Measurements from ENCODE around the gene IGSF11.
"Not testable (repeated sequence)": the region's sequence is repeated elsewhere in the genome, so short reads cannot be mapped to it uniquely, and the experiment has no call there.

Gene IGSF11, protein sequence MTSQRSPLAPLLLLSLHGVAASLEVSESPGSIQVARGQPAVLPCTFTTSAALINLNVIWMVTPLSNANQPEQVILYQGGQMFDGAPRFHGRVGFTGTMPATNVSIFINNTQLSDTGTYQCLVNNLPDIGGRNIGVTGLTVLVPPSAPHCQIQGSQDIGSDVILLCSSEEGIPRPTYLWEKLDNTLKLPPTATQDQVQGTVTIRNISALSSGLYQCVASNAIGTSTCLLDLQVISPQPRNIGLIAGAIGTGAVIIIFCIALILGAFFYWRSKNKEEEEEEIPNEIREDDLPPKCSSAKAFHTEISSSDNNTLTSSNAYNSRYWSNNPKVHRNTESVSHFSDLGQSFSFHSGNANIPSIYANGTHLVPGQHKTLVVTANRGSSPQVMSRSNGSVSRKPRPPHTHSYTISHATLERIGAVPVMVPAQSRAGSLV

DNA sequence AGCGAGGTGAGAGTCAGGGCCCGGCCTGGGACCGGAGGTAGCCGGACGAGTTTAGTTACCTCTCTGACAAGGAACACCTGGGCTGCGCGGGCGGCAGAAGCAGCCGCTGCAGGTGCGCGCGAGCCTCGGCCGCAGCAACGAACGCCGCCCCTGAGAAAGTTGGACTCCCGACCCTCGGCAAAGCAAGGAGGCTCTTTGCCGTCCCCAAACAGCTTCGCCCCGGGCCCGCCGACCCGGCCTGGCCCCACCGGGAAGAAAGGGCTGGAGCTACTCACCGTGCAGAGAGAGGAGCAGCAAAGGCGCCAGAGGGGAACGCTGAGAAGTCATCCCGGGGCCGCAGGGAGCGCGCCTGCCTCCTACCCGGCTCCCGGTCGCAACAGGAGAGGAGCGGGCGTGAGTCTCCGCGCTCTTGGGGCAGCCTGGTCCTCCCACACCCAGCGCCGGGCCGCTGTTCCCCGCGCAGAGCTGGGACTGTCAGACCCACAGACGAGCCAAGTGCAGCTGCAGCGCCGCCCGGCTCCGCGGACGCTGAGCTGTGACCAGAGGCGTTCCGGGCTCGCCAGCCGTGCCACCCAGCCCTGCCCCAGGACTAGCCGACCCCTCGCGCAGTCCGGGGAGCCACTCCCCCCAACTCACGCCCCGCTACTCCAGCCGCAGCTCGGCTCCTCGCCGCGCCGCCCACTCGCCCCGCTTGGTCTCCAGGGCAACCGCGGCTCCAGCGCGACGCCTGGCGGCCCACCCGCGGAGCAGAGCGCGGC lies at the start of gene IGSF11:
Gene IGSF11, minus strand, starts transcription at position 591 of the 758 bp plus-strand sequence. Its CDS starts 264 bp downstream, at position 327.
- peak; percentile 49 to 60 for DNase-seq

- no peak for DNase-seq
Measured at GRCh38 chr3:119080364-119080763, 45.7 kb upstream of the IGSF11 start.

DNA sequence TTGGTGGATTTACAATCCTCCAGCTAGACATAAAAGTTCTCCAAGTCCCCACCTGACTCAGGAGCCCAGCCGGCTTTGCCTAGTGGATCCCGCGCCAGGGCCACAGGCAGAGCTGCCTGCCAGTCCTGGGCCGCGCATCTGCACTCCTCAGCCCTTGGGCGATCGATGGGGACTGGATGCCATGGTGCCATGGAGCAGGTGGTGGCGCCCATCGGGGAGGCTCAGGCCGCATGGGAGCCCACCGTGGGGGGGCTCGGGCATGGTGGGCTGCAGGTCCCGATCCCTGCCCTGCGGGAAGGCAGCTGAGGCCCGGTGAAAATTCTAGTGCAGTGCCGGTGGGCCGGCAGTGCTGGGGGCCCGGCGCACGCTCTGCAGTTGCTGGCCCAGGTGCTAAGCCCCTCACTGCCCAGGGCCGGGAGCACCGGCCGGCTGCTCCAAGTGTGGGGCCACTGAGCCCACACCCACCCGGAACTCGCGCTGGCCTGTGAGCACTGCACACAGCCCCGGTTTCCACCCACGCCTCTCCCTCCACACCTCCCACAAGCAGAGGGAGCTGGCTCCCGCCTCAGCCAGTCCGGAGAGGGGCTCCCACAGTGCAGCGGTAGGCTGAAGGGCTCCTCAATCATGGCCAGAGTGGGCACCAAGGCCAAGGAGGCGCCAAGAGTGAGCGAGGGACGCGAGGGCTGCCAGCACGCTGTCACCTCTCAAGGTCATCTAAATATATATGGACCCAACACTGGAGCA lies 38.8 kb upstream of the IGSF11 start:
- no peak for DNase-seq

- not testable (repeated sequence) for DNase-seq
Measured at GRCh38 chr3:119072451-119072850, 37.8 kb upstream of the IGSF11 start.

- no peak for DNase-seq
Measured at GRCh38 chr3:119069725-119070124, 35.1 kb upstream of the IGSF11 start.

- DNase-seq = no peak
Measured at GRCh38 chr3:119063471-119063870, 28.8 kb upstream of the IGSF11 start.

DNA sequence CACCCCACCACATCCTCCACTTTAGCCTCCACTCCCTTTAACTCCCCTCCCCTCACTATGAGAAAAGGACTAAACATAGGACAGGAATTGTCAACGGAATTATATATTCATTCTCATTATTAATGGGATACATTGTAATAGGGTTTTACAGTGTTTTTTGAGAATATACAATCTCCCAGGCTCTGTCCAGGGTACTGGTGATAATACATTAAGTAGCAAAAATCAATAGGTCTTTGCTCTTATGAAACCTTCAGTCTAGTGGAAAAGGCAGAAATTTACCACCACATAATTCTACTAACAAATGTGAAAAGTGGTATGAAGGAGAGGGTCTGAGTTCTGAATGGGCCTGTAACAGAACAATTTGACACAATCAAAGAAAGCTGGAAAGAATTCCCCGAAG lies 28.2 kb upstream of the IGSF11 start:
- no peak for DNase-seq

GRCh38 chr3:119044593-119044992 lies 9.9 kb upstream of the IGSF11 start:
- no peak for DNase-seq

- DNase-seq = no peak
Measured at GRCh38 chr3:119042162-119042561, 7.5 kb upstream of the IGSF11 start.

GRCh38 chr3:119035014-119035346 lies 334 bp upstream of the IGSF11 start:
- no peak for DNase-seq

DNA sequence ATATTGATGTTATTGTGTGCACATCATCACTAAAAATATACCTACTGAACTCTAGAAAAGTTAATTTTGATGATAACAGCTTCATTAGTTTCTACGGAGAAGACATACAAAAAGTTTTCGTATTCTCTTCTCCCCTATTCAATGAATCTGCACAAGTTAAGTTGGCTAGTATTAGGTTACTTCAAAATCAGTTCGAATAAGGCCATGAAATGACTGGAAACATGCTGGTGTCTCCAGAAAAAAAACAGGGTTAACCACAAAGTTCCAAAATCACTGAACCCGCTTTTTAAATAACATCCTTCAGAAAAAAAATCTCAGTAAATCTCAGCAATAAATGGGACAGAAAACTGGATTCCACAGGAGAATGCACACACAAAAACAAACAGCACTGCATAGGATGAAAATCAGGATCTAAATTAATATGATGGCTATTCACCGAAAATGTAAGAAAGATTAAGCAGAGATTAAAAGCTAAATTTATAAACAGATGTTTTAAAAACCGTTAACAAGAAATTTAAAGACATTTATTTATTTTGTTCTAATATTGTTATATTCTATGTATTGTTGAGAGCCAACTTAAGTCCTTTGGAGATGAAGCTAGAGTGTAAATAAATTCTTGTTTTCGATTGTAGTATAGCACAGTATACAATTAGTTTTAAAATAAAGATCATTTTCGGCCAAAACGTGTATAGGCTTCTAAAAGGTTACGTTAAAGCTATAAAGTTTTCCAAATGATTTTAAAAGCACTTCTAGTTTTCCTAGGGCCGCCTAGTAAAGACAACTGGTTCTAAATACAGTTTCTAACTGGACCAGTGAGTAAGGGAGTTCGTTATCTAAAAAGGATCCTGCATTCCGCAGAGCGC lies 1.0 kb downstream of the IGSF11 start:
- no peak for DNase-seq

DNA sequence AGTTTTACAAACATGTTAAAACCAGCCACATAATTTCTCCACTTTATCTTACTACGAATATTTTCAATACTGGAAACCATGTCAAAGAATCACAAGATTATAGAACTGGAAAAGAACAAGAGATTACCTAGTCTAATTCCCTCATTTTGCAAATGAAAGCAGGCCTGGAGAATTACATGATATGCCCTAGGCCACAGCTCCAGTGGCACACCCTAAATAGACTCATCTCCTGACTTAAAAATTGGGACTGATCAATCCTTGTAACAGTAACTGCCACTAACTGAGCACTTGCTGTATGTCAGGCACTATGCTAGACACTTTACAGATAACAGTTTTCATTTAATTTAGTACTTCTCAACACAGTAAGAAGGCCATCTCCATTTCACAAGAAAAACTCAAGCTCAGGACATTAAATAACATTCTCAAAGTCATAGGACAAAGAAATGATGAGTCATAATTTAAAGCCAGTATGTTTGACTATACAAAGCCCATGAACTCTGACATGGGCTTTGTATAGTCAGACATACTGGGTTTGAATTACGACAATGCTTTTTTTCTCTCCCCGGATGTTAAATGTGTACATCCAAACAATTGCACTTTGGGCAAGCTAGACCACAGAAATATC lies 9.4 kb downstream of the IGSF11 start:
- DNase-seq = no peak

DNA sequence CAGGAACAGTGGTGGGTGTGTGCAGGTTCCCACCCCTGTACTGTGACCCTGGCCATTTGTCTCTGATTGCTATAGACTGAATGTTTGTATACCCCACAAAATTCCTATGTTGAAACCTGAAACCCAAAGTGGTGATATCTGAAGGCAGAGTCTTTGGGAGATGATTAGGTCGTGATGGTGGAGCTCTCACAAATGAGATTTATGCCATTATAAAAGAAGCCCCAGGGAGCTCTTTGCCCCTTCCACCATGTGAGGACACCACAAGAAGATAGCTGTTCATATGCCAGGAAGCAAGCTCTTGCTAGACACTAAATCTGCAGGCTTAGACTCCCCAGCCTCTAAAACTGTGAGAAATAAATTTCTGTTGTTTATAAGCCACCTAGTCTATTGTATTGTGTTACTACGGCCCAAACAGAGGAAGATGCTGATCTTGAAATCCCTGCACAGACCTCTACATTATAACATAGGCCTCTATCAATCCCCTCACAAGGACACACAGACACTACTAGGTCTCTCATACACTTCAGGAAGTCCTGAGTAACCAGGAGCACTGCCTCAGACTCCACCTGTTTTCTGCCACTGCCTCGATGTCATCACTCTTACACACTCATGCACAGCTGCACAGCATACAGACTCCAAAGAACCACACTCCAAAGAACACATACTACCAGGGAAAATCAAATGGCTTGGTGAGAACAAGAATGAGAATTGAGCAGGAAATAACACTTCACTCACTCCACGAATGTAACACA lies 14.7 kb downstream of the IGSF11 start:
- DNase-seq = no peak

DNA sequence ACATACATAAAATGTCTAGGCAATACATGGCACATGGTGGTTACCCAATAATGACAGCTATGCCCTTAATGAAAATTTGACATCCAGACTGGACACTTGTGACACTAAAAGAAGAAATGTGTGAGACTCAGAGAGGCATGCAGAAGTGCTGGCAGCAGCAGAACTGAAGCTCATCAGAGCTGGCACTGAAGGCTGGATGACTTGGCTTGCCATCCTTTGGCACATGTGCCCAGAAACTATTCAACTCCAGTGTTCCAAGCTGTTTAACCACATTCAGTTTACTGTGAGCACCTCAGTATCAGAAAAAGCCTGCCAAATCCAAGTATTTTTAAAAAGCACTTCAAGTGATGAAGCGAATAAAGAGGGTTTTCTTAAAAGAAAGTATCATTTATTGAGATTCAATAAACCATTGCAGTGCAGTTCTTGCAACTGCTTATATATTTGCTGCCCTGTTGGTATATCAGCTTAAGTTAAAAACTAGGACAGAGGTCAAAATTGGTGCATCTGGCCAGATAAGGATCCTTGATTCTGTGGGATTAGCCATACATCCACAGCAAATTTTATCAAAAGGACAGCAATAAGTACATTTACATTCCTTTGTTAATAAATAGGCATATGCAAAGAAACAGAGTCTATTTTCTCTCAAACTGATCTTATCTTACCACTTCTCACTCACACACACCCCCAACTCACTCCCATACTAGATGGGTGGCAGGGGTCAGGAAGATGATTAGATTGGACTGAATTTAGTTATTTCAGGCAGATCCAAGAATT lies 15.8 kb downstream of the IGSF11 start:
- DNase-seq = no peak

DNA sequence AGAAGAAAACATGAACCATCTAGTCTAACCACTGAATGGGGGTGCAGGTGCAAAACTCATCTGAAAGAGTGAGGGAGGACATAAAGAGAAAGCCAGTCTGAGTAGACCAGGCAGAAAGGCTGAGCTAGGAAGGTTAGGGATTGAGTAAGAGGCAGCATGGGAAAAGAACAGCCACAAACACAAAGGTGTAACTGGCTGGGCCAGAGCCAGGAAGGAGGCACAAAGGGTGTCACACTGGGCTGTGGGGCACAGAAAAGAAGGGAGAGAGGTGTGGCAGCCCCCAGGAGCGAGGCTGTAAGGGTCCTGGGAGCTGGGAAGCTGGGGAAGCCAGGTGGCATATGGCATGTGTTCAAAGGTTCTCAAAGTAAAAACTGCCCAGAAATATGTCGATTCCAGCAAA lies 18.7 kb downstream of the IGSF11 start:
- DNase-seq = no peak

DNA sequence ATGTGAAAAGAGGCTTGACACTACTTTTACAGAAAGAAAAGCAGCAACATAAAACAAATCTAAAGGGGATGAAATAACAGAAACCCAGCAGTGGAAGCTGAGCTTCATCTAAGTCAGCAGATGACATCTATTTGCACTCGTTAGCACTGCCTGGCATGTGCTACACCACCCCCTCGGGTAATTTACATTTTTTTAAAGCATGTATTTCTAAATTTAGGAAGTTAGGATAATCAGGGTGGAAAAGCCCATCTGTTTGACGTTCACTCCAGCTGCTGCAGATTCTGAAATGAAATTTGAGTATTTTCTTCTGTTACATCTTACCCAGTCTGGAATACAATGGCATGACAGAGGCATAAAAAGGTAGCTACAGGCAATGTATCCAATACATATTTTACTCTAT lies 20.7 kb downstream of the IGSF11 start:
- no peak for DNase-seq

DNA sequence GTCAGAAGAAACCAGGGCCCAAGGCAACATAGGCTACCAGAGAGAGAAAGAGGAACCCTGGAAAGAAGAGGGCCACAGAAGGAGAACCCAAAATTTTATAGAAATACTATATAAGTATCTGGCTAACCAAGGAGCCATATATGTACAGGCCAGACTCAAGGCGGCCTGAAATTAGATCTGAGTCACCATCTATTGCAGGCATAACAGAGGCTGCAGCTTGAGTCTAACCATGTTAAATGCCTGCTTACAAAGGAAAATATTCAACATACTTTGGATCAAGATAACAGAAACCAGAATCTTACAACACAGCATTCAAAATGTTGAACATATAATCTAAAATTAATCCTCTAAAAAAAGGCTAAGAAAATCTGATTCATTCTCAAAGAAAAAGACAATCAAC lies 23.1 kb downstream of the IGSF11 start:
- DNase-seq = no peak

GRCh38 chr3:118997190-118997589 lies 37.5 kb downstream of the IGSF11 start:
- DNase-seq = no peak

DNA sequence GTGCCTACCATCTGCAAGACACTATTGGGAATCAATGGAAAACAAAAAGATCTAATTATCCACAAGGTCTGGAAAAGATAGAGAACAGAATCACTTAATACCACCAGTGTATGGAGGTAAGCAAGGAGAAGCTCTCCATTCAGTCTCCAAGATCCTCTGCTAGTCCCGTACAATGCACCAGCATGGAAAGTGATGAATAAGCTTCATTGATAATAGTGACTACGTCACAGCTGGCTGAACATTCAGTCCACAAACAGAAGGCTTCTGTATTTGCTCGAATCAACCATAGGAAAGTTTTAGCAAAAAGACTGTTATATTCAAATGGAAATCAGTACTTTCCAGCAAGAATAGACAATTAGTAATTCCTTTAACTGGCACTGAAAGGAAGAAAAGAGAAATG lies 42.9 kb downstream of the IGSF11 start:
- DNase-seq = no peak

- no peak for DNase-seq
Measured at GRCh38 chr3:118990823-118991560, 43.7 kb downstream of the IGSF11 start.
